CD4-positive, alpha-beta memory T cell (primary cell): Measurements from ENCODE around the gene LMO1. TPM values are rescaled to one million over a fixed set of nuclear protein-coding genes. Genes with fewer than 3 reads are reported as not detected.

ENCODE experiments used
- CTCF ChIA-PET: fragments of 350-600 bp; sonication (Branson Sonifier 250); formaldehyde crosslinking; loops from one replicate; lab custom pipeline; 2021; ENCODE audit warnings: inconsistent platforms; ENCODE audit not compliant: partially characterized antibody; lab: Charles Lee
- POLR2A ChIA-PET: fragments of 350-600 bp; sonication (Branson Sonifier 250); formaldehyde crosslinking; loops from one replicate; lab custom pipeline; 2021; ENCODE audit not compliant: partially characterized antibody; lab: Charles Lee
- DNase-seq, 5 donors: peaks; one replicate each; pipeline versions ENCODE4 v3.0.0 to v3.0.0-alpha.2; 2020 to 2022; ENCODE audit warnings: mixed read lengths in 1 of 5
- H3K27ac ChIP-seq: one replicate; pipeline ENCODE4 v1.7.0; 2013; ENCODE audit warnings: low read depth, low read length
- H3K27me3 ChIP-seq: 2 replicates; pipeline ENCODE4 v1.7.0; 2013; ENCODE audit warnings: mild to moderate bottlenecking, low read length, moderate library complexity; ENCODE audit not compliant: insufficient read depth
- H3K36me3 ChIP-seq: 2 replicates; pipeline ENCODE4 v1.7.0; 2013; ENCODE audit warnings: mild to moderate bottlenecking, low read length, moderate library complexity; ENCODE audit not compliant: insufficient read depth
- H3K4me1 ChIP-seq: 2 replicates; pipeline ENCODE4 v1.7.0; 2013; ENCODE audit warnings: mild to moderate bottlenecking, low read length, moderate library complexity; ENCODE audit not compliant: insufficient read depth
- H3K4me3 ChIP-seq, 2 donors: one replicate each; pipeline ENCODE4 v1.7.0; 2013; ENCODE audit warnings: low read length in 2 of 2, mild to moderate bottlenecking in 1 of 2
- H3K9me3 ChIP-seq, 2 donors: one replicate each; pipeline ENCODE4 v1.7.0; 2013; ENCODE audit warnings: low read length in 2 of 2, control low read depth in 1 of 2; ENCODE audit not compliant: control insufficient read depth in 1 of 2
- H3K27ac Mint-ChIP-seq, 7 donors: one replicate each; pipeline ENCODE4 v1.8.0; 2020 to 2021; ENCODE audit warnings: mixed read lengths in 7 of 7, mild to moderate bottlenecking in 6 of 7, inconsistent platforms in 3 of 7, moderate library complexity in 3 of 7
- H3K27me3 Mint-ChIP-seq, 2 donors: one replicate each; pipeline ENCODE4 v1.8.0; 2020 to 2021; ENCODE audit warnings: mixed read lengths in 2 of 2
- H3K36me3 Mint-ChIP-seq, 2 donors: one replicate each; pipeline ENCODE4 v1.8.0; 2020 to 2021; ENCODE audit warnings: mixed read lengths in 2 of 2, inconsistent platforms in 1 of 2, mild to moderate bottlenecking in 1 of 2
- H3K4me1 Mint-ChIP-seq, 4 donors: one replicate each; pipeline ENCODE4 v1.8.0; 2020 to 2021; ENCODE audit warnings: mixed read lengths in 4 of 4, mild to moderate bottlenecking in 1 of 4
- H3K4me3 Mint-ChIP-seq, 8 donors: one replicate each; pipeline ENCODE4 v1.8.0; 2020 to 2021; ENCODE audit warnings: mixed read lengths in 8 of 8, mild to moderate bottlenecking in 7 of 8, moderate library complexity in 6 of 8, inconsistent platforms in 3 of 8
- H3K9me3 Mint-ChIP-seq, 8 donors: one replicate each; pipeline ENCODE4 v1.8.0; 2020 to 2021; ENCODE audit warnings: mixed read lengths in 8 of 8, mild to moderate bottlenecking in 5 of 8, inconsistent platforms in 3 of 8, moderate library complexity in 1 of 8
- intact Hi-C: fragments of 100-400 bp; cut with micrococcal nuclease; formaldehyde crosslinking; loops from one replicate; pipeline ENCODE4 v1.15.1; 2023
- polyA plus RNA-seq, 2 donors: library from polyadenylated mRNA; unstranded; fragments of 300-500 nt; fragmentation: Illumina TruSeq; gene quantifications; one replicate each; pipeline ENCODE4 v1.2.3, GENCODE V29; 2021
- total RNA-seq, 2 experiments: library from RNA; stranded (reverse); gene quantifications; one replicate each; pipeline ENCODE4 v1.2.3, GENCODE V29; 2021

Gene LMO1
- total and polyA plus RNA-seq, 4 experiments from 2014 or later: not detected

- Histone ChIP-seq H3K27ac (no peak overlapping the region), H3K4me3 (no peak overlapping the region), H3K9me3 (no peaks in the 10 kb centered on the region), H3K27me3 (no peaks in the 10 kb centered on the region), H3K4me1 (no peaks in the 10 kb centered on the region), H3K36me3 (no peaks in the 10 kb centered on the region)
- POLR2A ChIA-PET: no interaction called here
- H3K4me3 Mint-ChIP-seq: no peak overlapping the region
- CTCF ChIA-PET: no interaction called here
- peaks cover 9 to 12% of the 10 kb centered on the region in 2 donors for H3K27me3 Mint-ChIP-seq
- intact Hi-C loops: no loop called here
- H3K36me3 Mint-ChIP-seq: no peaks in the 10 kb centered on the region
- H3K9me3 Mint-ChIP-seq: no peaks in the 10 kb centered on the region
- DNase-seq: no peak
- no peak overlapping the region for H3K27ac Mint-ChIP-seq
- H3K4me1 Mint-ChIP-seq: no peaks in the 10 kb centered on the region
Observed at GRCh38 chr11:8282631-8283030, 19.0 kb upstream of the LMO1 start.

GRCh38 chr11:8281266-8281665, 17.6 kb upstream of the LMO1 start:
- peaks cover 10 to 13% of the 10 kb centered on the region in 2 donors for H3K27me3 Mint-ChIP-seq
- intact Hi-C loops: no loop called here
- CTCF ChIA-PET: no interaction called here
- no peaks in the 10 kb centered on the region for H3K4me1 Mint-ChIP-seq
- no peaks in the 10 kb centered on the region for H3K9me3 ChIP-seq
- no peaks in the 10 kb centered on the region for H3K27me3 ChIP-seq
- no peak overlapping the region for H3K27ac Mint-ChIP-seq
- DNase-seq: no peak
- H3K4me3 ChIP-seq: no peak overlapping the region
- no peaks in the 10 kb centered on the region for H3K9me3 Mint-ChIP-seq
- no peaks in the 10 kb centered on the region for H3K36me3 ChIP-seq
- POLR2A ChIA-PET: no interaction called here
- no peak overlapping the region for H3K27ac ChIP-seq
- H3K4me1 ChIP-seq: no peaks in the 10 kb centered on the region
- H3K36me3 Mint-ChIP-seq: no peaks in the 10 kb centered on the region
- no peak overlapping the region for H3K4me3 Mint-ChIP-seq

- Histone ChIP-seq H3K27me3 (no peaks in the 10 kb centered on the region), H3K9me3 (no peaks in the 10 kb centered on the region), H3K4me3 (no peak overlapping the region), H3K4me1 (no peaks in the 10 kb centered on the region), H3K36me3 (no peaks in the 10 kb centered on the region), H3K27ac (no peak overlapping the region)
- intact Hi-C loops: no loop called here
- DNase-seq: no peak
- POLR2A ChIA-PET: no interaction called here
- Mint-ChIP-seq H3K27ac (no peak overlapping the region), H3K36me3 (no peaks in the 10 kb centered on the region), H3K27me3 (peaks cover 4 to 10% of the 10 kb centered on the region in 2 donors), H3K9me3 (peaks cover 0 to 4% (median 0%) of the 10 kb centered on the region in 8 donors), H3K4me3 (no peak overlapping the region), H3K4me1 (no peaks in the 10 kb centered on the region)
- CTCF ChIA-PET: interaction anchor here (1.3 kb wide), 1 partner anchor 8 kb away, joined by 3 read pairs; no protein-coding TSS in a partner anchor
Observed at GRCh38 chr11:8277691-8278090, 14.0 kb upstream of the LMO1 start.

- ChIA-PET CTCF (no interaction called here), POLR2A (no interaction called here)
- Mint-ChIP-seq H3K4me1 (no peaks in the 10 kb centered on the region), H3K4me3 (no peak overlapping the region), H3K27me3 (peaks cover 7 to 13% of the 10 kb centered on the region in 2 donors), H3K27ac (no peak overlapping the region), H3K9me3 (peaks cover 0 to 4% (median 0%) of the 10 kb centered on the region in 8 donors), H3K36me3 (no peaks in the 10 kb centered on the region)
- no peak for DNase-seq
- H3K27me3 ChIP-seq: no peaks in the 10 kb centered on the region
- no peak overlapping the region for H3K4me3 ChIP-seq
- no peaks in the 10 kb centered on the region for H3K36me3 ChIP-seq
- H3K4me1 ChIP-seq: no peaks in the 10 kb centered on the region
- intact Hi-C loops: no loop called here
- no peak overlapping the region for H3K27ac ChIP-seq
- no peaks in the 10 kb centered on the region for H3K9me3 ChIP-seq
Observed at GRCh38 chr11:8276528-8276927, 12.8 kb upstream of the LMO1 start.

- Histone ChIP-seq H3K9me3 (no peaks in the 10 kb centered on the region), H3K4me1 (no peaks in the 10 kb centered on the region), H3K4me3 (no peak overlapping the region), H3K27me3 (peaks cover 5% of the 10 kb centered on the region), H3K36me3 (no peaks in the 10 kb centered on the region), H3K27ac (no peak overlapping the region)
- peaks cover 0 to 4% (median 1%) of the 10 kb centered on the region in 4 donors for H3K4me1 Mint-ChIP-seq
- intact Hi-C loops: no loop called here
- H3K4me3 Mint-ChIP-seq: no peak overlapping the region
- DNase-seq: no peak
- ChIA-PET CTCF (interaction anchor here (1.2 kb wide), 1 partner anchor 8 kb away, joined by 4 read pairs; no protein-coding TSS in a partner anchor), POLR2A (no interaction called here)
- no peaks in the 10 kb centered on the region for H3K36me3 Mint-ChIP-seq
- H3K9me3 Mint-ChIP-seq: peaks cover 0 to 4% (median 0%) of the 10 kb centered on the region in 8 donors
- peaks cover 28 to 30% of the 10 kb centered on the region in 2 donors for H3K27me3 Mint-ChIP-seq
- no peak overlapping the region for H3K27ac Mint-ChIP-seq
Observed at GRCh38 chr11:8273287-8273686, 9.6 kb upstream of the LMO1 start.

- H3K4me1 ChIP-seq: peaks cover 4% of the 10 kb centered on the region
- no peak overlapping the region for H3K4me3 ChIP-seq
- peaks cover 0 to 4% (median 3%) of the 10 kb centered on the region in 4 donors for H3K4me1 Mint-ChIP-seq
- CTCF ChIA-PET: no interaction called here
- H3K36me3 ChIP-seq: no peaks in the 10 kb centered on the region
- intact Hi-C loops: no loop called here
- DNase-seq: no peak
- peaks cover 0 to 4% (median 0%) of the 10 kb centered on the region in 8 donors for H3K9me3 Mint-ChIP-seq
- POLR2A ChIA-PET: no interaction called here
- H3K4me3 Mint-ChIP-seq: no peak overlapping the region
- no peak overlapping the region for H3K27ac Mint-ChIP-seq
- no peaks in the 10 kb centered on the region for H3K36me3 Mint-ChIP-seq
- peaks cover 27 to 38% of the 10 kb centered on the region in 2 donors for H3K27me3 Mint-ChIP-seq
- no peaks in the 10 kb centered on the region for H3K9me3 ChIP-seq
- H3K27ac ChIP-seq: no peak overlapping the region
- H3K27me3 ChIP-seq: peaks cover 12% of the 10 kb centered on the region
Observed at GRCh38 chr11:8271106-8271886, 7.6 kb upstream of the LMO1 start.

- peak overlapping the region in 3 of 8 donors; percentile 12 to 51 (median 43) for H3K4me3 Mint-ChIP-seq
- intact Hi-C loops: no loop called here
- ChIA-PET POLR2A (interaction anchor here (0.6 kb wide), 1 partner anchor 788 kb away, joined by 3 read pairs; no protein-coding TSS in a partner anchor), CTCF (interaction anchor here (0.9 kb wide), 1 partner anchor 9 kb away, joined by 3 read pairs; no protein-coding TSS in a partner anchor)
- no peak for DNase-seq
- no peaks in the 10 kb centered on the region for H3K9me3 ChIP-seq
- H3K27ac ChIP-seq: no peak overlapping the region
- no peaks in the 10 kb centered on the region for H3K36me3 Mint-ChIP-seq
- H3K27ac Mint-ChIP-seq: no peak overlapping the region
- H3K4me1 ChIP-seq: peaks cover 4% of the 10 kb centered on the region
- no peak overlapping the region for H3K4me3 ChIP-seq
- H3K9me3 Mint-ChIP-seq: peaks cover 0 to 4% (median 0%) of the 10 kb centered on the region in 8 donors
- H3K27me3 ChIP-seq: peaks cover 18% of the 10 kb centered on the region
- H3K27me3 Mint-ChIP-seq: peaks cover 25 to 48% of the 10 kb centered on the region in 2 donors
- H3K4me1 Mint-ChIP-seq: peaks cover 0 to 4% (median 3%) of the 10 kb centered on the region in 4 donors
- H3K36me3 ChIP-seq: no peaks in the 10 kb centered on the region
Observed at GRCh38 chr11:8269636-8270035, 6.0 kb upstream of the LMO1 start.
